HuH-7 (cell line): ENCODE results near the gene AQP1.

Experiments used
- DNase-seq: peaks from one replicate; pipeline ENCODE4 v3.0.0; 2011; ENCODE audit warnings: low spot score

The AQP1 gene

DNA sequence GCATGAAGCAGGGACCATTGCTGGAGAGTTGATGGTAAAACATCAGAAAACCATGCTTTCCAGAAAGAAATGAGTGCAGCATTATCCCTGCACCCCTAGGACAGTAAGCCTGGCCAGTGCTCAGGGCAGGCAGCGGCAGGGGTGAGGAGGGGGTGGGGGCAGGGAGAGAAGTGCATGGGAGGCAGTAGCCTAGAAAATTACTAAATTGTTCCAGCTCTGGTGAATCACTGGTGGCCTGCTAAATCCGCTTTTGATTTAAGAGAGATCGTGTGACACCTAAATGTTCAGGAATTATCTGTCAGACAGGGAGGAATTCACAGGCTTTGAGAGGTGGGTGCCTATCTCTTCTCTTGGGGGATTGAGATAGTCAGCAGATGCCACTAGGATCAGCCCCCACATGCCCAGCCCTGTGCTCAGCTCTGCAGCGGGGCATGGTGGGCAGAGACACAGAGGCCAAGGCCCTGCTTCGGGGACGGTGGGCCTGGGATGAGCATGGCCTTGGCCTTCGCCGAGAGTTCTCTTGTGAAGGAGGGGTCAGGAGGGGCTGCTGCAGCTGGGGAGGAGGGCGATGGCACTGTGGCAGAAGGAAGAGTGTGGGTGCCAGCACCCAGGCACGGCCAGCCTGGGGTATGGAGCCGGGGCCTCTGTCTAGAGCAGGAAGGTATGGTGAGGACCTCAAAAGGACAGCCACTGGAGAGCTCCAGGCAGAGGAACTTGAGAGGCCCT lies 5.0 kb upstream of the AQP1 start:
- no peak for DNase-seq

DNA sequence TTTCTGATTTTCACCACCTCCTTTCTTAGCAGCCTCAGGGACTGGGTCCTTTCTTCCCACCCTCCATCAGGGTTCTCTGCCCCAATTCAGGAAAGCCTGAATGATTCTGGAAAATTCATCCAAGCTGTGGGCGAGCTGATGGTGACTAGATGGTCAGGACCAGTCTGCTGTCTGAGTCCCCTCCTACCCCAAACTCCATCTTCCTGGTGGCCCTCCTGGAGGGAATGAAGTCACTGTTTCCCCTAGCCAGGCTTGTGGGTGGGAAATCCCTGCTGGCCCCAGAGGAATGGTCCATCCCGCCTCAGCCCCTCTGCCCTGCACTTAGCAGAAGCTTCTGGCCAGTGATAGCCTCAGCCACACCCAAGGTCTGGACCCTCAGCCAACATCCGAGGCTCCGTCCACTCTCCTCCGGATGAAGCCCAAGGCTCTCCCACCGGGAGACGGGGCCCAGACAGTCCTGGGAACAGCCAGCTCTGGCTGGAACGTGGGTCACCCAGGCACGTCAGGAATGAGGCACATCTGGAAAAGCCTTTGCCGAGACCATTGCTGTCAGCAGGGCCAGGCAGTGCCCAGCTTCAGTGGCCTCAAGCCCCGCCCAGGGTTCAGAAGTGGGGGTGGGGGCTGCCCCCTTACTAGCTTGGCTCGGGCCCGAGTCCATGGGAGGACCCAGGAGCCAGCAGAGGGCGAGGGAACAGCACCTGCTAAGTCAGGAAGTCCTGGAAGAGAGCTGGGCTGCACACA lies 4.0 kb upstream of the AQP1 start:
- no peak for DNase-seq

DNA sequence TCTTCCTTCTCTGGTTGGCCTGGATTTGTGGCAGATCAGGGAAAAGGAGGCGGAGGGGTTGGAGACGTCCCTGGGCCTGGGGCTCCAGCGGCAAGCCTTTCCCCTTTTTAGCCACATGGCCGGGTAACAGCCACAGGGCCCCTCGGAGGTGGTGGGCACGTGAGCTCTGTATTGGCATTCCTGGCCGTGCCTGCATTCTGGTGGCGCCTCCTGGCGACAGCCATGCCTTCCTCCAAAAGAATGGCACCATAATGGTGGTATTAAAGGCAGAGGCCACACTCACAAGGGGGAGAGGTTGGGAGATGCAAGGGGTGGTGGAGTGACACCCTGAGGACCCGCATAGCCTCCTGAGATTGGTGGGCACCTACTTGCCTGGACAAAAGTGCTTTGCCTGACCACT lies 3.0 kb upstream of the AQP1 start:
- peak; percentile 31 for DNase-seq

DNA sequence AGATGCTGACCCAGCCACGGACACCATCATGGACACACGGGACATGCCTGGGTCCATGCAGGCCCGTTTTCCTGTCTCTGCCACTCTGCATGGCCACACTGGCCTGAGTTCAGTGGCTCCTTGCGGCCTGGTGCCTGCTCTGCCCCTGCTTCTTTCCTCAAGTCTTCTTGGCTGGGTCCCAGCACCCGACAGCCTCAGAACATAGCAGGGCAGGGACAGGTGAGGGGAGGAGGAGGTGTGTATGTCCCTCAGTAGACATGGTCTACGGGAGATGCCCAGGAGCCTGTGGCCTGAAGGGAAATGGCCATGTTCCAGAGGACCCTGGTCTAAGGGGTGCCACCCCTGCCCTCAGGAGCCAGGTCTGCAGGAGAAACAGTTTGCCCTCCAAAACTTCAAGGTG lies 2.2 kb upstream of the AQP1 start:
- no peak for DNase-seq

DNA sequence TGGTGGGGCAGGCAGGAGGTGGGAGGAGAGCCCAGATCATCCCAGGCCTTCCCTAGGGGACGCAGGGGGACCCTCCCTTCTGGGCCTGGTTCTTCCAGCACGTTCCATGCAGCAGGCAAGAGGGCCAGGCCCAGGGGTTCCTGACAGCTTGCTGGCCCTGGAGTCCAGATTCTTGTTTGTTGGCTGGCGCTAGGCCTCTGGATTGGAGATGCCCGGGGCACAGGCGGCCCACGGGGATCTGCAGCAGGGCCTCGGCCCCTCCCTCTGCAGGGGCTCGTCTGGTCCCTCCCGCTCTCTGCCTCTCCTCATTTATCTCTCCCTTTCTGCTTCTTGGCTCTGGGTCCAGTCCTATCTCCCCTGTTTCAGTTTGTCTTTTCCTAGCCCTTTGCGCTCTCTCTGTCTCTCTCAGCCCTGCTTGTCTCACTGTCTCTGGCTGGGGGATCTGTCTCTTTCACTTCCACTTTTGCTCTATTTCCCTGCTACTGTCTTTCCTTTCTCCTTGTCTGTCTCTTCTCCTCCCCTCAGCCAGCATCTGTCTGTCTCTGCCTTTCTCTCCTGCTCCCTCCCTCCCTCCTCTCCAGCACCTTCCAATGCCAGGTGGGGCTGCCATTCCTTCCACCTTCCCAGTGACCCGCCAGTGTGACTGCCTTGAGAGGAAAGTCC lies 1.1 kb upstream of the AQP1 start:
- DNase-seq, result no peak

DNA sequence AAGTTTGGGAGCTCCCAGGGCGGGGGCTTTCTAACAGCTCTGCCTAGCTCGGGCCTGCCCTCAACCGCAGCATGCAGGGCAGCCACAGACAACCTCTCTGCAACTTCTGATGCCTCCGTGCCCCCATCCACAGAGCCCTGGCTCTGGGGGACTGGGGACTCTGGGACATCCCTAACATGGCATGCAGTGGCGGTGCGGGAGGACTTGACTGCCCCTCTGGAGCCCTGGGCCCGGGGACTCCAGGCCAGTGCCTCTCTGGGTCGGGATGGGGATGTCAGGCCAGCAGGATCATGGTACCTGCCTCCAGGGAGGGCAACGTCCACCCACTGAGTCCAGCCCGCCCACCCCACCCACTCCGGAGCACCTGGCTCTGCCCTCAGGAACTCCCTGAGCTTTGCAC lies 520 bp upstream of the AQP1 start:
- DNase-seq, result no peak

DNA sequence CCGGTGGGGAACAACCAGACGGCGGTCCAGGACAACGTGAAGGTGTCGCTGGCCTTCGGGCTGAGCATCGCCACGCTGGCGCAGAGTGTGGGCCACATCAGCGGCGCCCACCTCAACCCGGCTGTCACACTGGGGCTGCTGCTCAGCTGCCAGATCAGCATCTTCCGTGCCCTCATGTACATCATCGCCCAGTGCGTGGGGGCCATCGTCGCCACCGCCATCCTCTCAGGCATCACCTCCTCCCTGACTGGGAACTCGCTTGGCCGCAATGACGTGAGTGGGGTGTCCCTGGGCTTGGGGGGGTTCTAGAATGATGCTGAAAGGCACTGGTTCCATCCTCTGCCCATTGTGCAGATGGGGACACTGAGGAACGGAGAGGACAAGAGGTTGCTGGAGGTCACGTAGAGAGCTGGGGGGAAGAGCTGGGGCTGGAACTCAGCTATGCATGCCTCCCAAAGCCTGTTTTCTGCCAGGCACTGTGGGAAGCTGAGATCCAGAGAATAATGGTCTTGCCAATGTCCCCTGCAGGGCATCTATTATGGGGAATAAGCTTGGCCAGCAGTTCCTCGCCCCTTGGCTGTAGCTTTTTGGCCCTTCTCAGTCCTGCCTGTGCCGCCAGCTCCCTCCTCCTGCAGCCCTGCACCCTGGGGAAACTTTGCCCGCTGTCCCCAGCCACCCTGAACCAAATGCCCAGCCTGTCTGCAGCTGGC lies 523 bp downstream of the AQP1 start:
- DNase-seq, result no peak

DNA sequence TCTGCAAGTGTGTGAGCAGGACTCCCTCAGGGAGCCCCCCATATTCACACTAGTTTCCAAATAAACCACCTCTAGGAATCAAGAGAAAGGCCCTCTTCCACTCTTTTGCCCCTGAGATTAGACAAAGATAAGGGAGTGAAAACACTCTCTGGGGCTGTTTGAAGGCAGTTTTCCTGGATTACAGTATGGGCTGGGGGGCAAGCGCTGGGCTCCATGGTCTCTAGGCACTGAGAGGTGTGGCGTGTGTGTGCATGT lies 1.0 kb downstream of the AQP1 start:
- no peak for DNase-seq

DNA sequence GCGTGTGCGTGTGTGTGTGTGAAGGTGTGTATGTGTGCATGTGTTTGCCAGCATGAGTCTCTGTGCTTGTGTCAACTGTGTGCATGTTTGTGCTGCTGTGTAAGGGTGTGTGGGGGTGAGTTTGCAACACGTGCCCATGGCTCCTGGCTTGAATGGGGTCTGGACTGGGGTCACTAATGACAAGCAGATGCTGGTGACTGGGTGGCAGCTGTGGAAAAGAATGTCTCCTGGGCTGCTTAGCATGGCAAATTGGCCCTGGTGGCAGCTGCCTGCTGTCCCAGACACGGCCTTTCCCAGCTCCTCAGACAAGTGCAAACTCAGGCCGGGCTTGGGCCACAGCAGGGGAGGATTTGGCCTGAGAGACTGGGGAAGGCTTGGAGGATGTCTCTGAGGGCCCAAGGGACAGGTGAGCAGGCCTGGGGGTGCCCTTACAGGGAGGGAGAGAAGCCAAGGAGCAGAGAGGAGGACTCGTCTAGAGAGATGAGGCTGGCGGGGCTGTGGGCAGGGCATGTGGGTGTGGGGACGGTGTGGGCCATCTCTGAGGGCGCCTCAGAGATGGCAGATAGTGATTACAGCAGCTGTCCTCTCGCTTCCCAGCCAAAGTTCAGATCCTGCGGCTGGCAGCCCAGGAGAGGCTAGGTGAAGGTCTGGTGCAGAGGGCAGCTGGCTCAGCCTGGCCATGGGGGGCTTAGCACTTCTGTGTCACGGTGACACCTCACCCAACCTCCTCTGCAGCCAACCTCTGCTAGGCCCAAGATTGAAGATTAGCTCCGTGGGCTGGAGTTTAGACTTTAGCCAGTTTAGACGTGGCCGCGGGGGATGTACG lies 1.5 kb downstream of the AQP1 start:
- no peak for DNase-seq

DNA sequence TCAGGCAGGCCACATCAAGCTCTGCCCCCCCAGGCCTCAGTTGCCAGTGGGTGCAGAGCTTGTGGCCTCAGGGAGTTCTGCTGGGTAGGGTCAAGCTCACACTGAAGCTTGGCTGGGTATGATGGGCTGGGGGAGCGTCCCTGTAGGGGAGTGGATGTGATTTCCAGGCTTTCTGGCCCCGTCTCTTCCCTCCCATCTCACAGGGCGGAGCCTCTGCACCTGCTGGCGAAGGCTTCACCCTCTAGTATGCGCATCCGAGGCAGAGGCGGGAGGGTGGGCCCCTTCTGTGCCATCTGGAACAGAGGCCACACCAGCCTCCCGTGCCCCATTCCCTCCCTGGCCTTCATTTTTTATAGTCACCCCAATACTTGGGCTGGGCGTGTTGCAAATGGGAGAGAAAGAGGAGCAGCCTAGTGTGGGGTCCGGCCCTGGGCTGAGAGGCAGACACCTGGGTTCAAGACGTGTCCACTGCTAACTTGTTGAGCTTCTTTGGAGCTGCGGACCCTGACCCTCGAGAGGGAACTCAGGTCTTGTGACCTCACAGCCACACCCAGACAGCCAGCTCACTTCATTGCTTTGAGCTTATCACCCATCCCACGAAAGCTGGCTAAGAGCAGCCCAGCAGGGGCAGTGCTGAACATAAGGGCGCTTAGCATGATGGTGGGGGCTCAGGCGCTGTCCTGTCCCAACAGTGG lies 2.3 kb downstream of the AQP1 start:
- DNase-seq, result no peak

DNA sequence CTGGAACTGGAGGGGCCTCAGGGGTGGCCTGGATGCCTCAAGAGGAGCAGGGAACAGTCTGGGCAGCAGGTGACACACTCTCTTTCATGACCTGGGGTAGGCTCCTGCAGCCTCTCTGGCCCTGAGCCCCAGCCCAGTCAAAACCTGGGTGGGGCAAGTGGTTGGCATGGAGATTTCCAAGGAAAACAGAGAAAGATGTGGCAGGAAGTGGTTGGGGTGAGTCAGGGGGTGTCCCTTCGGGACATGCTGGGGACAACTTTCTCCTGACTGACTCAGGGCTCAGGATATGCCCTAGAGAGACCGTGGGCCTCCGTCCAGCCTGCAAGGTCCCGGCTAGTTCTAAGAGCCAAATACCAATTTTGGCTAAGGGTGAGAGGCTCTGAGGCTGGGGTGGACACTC lies 2.9 kb downstream of the AQP1 start:
- DNase-seq, result no peak

DNA sequence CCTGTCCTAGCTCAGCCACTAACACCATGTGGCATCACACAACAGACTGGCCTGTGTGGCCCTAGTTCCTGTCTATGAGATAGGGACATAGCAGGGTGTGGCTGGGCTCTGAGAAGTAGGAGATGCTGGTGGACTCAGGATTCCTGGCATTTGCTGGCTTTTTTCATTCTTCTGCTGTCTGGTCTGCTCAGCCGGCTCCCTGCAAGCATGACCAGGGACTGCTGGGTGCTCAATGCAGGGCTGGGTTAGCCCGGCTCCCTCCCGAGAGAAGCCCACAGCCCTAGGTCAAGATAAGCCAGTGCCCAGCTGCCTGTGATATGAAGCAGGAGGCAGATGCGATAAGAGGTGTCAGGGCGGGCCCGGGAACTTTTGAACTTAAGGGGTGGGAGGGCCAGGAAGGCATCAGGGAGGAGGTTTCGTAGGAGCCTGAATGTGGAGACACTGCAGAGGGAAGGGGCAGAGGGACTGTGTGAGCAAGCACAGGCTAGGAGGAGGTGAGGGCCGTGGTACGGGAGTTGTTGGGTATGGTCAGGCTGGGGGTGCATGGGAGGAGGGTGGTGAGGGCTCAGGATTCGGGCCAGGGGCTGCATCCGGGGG lies 3.5 kb downstream of the AQP1 start:
- DNase-seq, result no peak

DNA sequence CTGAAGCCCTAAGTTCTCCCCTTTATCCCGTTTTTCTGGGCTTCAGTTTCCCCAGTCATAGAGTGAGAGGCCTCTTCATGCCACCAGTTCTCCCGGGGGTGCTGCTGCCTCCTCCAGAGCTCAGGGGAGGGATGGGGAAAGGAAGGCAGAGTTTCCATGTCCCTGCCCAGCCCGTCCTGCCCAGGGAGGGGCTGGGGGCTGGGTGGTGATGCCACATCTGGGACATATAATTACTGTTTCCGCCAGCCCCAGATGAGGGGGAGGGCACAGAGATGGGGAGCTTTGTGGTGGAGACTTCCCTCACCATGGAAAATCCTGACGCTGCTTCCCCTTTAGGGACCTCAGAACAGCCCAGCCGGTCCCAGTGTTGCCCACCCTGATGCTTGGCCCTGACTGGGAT lies 4.1 kb downstream of the AQP1 start:
- DNase-seq, result no peak

DNA sequence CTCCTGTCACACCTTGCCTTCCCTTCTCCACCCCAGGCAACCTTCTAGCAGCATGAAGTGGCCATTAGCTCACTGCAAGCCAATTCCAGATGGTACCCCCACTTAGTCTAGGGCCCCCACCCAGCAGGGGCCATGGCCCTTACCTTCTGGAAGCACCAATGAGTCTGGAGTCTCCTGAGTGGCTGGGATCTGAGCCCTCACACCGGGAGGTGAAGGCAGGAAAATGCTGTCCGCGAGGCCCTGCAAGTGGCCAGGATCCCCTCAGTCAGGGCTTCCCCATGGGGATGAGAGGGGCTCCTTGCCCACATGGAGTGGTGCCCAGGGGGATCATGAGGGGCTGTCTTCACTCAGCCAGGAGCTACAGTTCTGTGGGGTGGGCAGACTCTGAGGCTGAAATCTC lies 4.6 kb downstream of the AQP1 start:
- DNase-seq, result no peak

DNA sequence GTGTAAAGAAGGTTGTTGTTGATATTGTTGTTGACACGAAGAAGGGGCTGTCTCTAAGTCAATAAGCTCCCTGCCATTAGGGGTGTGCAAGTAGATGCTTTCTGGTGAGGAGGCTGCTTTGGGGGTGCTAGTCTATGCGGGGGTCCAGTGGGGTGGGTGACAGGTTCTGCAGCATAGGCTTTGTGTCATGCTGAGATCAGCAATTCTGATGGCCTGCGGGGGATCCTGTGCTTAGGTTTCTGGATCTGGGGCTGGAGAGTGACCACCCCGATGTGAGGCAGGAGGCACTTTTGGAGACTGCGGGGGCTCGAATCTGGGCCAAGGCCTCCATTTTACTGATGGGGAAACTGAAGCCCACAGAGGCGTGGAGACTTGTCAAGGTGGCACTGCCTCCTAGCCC lies 5.1 kb downstream of the AQP1 start:
- DNase-seq, result no peak

DNA sequence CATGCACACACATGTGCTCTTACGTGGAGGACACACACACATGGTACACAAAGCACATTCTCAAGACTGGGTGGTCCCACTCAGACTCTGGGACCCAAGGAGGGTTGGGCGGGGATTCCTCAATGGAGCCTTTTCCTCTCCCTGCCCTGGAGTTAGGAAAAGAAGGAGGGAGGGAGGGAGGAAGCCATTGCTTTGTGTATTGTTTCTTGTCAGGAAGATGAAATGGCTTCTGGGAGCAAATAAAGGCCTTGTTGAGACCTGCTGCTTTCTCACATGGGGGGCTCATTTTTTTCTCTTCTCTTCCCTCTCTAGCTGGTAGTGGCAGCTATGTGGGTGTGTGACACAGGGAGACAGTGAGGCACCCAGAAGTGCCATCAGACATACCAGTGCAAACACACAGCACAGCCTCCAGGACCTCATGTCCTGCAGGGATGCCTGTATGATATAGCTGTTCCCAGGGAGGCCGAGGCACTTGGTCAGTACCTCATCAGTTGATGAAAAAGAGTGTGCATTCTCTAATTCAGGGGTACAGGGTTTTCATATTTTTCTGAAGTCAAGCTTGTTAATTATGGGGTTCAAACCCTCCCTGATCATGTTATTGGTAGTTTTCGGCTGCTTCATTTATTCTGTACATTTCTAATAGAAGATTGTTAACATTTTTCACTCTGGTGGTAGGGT lies 5.7 kb downstream of the AQP1 start:
- no peak for DNase-seq

DNA sequence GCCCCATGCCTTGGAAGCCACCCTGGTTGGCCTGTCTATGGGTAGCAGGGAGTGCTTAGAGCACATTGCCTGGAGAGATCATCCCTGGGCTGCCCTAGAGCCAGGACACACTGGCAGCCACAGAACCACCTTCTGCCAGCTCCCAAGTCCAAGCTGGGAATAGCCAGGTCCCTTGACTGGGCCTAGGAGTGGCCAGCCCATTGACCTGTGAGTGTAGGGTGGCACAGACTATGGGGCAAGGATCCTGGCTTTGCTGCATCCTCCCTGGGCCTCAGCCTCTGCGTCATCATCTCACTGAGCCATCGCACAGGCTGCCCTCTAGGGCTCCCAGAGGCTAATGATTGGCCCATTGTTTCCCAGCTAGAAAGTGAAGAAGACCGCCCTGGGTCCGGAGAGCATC lies 7.0 kb downstream of the AQP1 start:
- no peak for DNase-seq

DNA sequence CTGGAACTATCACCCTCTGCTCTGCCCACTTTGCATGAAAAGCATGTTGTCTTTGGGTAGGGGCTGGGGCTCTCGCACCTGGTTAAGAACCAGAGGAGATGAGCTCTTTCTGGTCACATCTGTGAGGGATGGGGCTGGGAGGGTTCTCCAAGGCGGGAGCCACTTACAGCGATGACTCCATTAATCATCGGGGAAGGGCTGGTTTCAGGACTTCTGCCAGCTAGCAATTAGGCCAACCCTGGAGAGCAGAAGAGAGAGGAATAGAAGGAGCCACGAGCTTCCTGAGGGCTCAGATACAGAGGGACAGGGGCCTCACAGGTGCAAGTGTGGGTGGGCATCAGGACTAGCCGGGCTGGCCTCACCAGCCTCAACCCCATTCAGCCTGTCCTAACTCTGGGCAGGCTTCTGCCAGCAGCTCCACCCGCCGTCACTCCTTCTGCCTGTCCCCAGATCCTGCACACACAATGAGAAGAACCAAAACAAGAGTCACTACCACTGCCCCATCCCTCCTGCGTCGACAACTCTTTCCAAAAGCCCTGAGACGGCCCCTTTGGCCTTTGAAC lies 8.4 kb downstream of the AQP1 start:
- no peak for DNase-seq

DNA sequence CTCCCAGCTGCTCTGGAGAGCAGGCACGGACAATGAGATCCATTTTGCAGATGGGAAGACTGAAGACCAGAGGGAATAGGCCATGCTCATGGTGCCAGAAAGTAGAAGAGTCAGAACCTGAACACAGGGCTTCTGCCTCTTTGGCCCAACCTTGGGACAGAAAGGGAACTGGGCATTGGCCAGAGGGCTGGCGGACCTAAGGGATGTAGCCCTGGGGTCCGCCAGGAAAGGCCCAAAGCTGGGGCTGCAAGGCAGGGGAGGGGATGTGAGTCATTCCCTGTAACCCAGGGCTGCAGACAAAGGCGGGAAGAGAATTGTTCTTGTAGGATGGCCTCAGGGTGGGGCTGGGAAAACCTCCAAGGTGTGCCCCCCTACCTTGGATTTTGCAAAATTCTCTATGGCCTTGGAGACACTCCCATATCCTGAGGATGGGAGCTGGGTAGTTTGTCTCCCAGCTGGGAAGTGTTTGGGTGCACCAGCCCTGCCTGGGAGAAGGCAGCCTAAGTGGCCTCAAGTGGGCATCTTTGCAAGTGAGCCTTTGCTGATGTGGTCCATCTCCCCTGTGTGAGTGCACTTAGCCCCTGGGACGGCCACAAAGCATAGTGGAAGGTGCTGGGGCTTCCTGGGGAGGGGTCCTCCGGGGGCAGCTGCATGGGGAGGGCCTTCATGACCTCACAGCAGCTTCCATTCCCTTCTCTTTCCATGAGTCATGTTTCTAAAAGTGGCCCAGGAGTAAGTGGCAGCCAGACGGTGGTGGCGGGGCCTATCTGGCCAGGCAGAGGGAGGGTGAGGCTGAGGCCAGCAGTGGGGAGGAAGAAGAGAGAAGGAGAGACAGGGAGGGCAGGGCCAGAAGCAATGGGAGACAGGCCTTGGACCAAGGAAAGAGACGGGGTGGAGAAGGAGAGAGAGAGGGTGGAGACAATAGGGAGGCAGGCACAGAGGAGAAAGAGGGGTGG lies 9.2 kb downstream of the AQP1 start:
- no peak for DNase-seq
